DOHH2 (cell line): Measurements from ENCODE around the gene CCDC34.
"Not testable (repeated sequence)": the region's sequence is repeated elsewhere in the genome, so short reads cannot be mapped to it uniquely, and the experiment has no call there.

Source experiments
- CTCF ChIP-seq: fragments of 200-600 bp; sonication (generic); IDR thresholded peaks from one replicate; pipeline ENCODE4 v1.5.1; 2014; ENCODE audit warnings: antibody characterized with exemption, mild to moderate bottlenecking, low read depth, low read length; ENCODE audit not compliant: poor library complexity, severe bottlenecking
- EZH2phosphoT487 ChIP-seq: fragments of 200-600 bp; sonication (generic); IDR thresholded peaks from 2 replicates; pipeline ENCODE4 v1.6.1; 2017; ENCODE audit warnings: borderline replicate concordance, mild to moderate bottlenecking, antibody characterized with exemption, low read length, moderate library complexity, mixed read lengths

DNA sequence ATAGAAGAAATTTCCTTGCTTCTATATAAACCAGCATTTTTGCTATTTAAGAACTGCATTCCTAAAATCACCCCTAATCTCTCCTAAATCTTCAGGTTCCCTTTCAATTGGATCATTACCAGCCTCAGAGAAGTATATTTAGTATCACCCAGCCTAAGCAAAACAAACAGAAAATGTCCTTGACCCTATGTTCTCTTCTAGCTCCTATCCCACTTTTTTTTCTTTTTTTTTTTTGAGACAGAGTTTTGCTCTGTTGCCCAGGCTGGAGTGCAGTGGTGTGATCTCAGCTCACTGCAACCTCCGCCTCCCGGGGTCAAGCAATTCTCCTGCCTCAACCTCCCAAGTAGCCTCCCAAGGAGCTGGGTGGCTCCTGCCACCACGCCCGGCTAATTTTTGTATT lies 28.3 kb downstream of the CCDC34 start:
- TF ChIP-seq CTCF, EZH2phosphoT487: not testable (repeated sequence)
